Fibroblast of skin of left biceps (primary cell): ENCODE results near the gene DTHD1.
A peak's percentile ranks its signal among the peaks of the same experiment; 100 is the strongest.

ENCODE experiments used
- DNase-seq, 2 experiments: peaks; one replicate each; pipeline ENCODE4 v3.0.0-alpha.2; 2013; ENCODE audit warnings: low read depth in 2 of 2

The DTHD1 gene

GRCh38 chr4:36313703-36314102 is 32.3 kb downstream of the DTHD1 start:
- no peak for DNase-seq

DNA sequence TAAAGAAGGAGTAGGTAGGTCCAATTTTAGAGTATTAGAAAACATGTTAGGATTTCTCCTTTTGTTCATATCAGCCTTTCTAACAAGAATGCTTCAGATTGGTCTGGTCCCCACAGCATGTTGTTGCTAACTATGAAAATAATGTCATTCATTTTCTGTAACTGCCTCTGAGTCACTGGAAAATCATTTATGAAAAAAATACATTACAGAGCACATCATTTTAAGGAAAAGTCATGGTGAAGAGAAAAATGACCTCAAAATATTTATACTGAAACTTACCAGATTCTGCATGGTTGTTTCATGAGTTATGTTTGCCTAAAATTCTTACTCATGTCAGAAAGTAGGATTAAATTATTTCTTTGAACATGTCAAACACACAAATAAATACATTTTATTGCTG is 35.2 kb downstream of the DTHD1 start:
- peak; percentile 12 to 13 for DNase-seq

GRCh38 chr4:36317721-36318120 is 36.3 kb downstream of the DTHD1 start:
- no peak for DNase-seq

- DNase-seq: no peak
These were observed 38.9 kb downstream of the DTHD1 start for GRCh38 chr4:36320117-36320896.

GRCh38 chr4:36321176-36321575 is 39.8 kb downstream of the DTHD1 start:
- no peak for DNase-seq

DNA sequence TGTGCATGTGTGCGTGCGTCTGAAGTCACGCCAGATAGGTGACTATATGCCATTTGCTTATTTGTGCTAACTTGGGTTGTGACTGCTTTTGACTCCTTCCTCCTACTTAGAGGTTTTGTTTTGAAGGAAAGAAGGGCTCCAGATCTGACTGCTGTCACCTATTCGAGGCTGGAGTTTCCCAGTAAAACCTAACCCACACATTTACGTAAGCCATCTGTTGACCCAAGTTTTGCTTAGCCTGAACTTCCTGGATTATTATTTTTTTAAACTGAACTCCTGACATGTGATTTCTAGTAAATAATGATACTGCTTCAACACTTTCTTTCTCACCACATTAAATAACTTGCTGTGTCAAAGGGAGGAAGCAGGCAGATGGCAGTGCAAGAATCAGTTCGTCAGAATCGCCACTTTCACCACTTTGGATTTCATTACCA is 41.5 kb downstream of the DTHD1 start:
- DNase-seq: no peak

DNA sequence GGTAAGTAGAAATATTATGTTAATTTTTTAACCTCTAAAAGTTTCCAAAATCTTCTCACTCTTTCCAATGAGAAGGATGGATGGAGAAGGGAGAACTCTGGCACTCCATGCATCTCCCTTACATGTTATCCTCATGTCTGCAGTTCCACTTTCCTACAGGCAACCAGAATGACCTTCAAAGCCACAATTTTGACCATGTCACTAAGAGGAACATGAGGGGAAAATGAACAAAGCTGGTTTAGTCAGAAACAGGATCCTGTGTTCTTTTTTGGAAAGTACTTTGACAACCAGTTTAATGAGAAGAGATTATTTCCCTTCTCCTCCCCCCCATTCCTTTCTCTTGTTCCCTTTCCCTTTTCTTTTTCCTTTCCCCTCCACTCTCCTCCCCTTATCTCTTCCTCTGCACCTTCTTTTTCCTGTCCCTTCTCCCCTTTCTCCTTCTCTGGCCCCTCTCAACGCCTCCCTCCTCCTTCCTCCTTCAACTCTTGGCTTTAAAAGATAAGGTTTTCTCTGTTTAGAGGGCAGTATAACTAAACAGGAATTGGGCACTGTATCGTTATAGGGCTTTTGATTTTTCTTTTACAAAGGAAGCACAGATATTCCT is 42.5 kb downstream of the DTHD1 start:
- DNase-seq: no peak

- DNase-seq: no peak
These were observed 43.4 kb downstream of the DTHD1 start for GRCh38 chr4:36324808-36325207.

GRCh38 chr4:36325499-36325898 is 44.1 kb downstream of the DTHD1 start:
- DNase-seq: no peak

GRCh38 chr4:36325926-36326325 is 44.5 kb downstream of the DTHD1 start:
- DNase-seq: no peak

GRCh38 chr4:36326476-36327029 is 45.1 kb downstream of the DTHD1 start:
- no peak for DNase-seq

DNA sequence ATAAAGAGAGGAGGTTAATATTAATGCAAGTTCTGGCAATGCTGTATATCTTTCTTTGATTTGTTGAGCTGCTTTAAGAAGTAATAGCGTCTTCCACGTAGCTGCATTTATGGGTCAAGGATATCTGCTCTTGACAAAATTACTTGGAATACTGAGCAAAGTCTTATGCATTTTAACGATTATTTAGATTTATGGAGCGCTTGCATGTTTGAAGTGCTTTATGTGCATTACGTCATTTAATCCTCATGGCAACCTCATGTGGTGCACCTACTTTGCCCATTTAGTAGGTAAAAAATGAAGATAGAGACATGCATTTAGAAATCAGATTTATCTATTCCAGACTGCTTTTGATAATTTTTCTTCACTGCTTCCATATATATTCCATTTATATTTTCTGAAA is 46.0 kb downstream of the DTHD1 start:
- no peak for DNase-seq

- DNase-seq: no peak
These were observed 46.7 kb downstream of the DTHD1 start for GRCh38 chr4:36328130-36328529.

DNA sequence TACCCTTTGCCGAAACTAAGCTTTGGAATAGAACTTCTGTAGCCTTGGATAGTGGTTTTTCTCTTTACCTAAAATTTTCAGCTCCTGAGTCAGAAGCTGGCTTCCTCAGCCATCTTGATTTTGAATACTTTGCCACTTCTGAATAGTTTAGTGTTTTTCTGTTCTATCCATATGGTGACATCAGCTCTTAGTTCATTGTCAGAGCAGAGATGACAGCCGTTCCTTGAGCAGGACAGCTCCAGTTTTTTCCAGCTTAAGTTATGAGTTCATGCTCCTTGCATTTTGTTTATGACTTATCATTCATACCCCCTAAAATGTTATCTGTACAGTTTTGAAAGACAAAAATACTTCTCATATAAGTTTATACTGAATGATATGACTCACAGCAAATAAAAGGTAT is 47.8 kb downstream of the DTHD1 start:
- DNase-seq: no peak

GRCh38 chr4:36330796-36331195 is 49.4 kb downstream of the DTHD1 start:
- DNase-seq: no peak

DNA sequence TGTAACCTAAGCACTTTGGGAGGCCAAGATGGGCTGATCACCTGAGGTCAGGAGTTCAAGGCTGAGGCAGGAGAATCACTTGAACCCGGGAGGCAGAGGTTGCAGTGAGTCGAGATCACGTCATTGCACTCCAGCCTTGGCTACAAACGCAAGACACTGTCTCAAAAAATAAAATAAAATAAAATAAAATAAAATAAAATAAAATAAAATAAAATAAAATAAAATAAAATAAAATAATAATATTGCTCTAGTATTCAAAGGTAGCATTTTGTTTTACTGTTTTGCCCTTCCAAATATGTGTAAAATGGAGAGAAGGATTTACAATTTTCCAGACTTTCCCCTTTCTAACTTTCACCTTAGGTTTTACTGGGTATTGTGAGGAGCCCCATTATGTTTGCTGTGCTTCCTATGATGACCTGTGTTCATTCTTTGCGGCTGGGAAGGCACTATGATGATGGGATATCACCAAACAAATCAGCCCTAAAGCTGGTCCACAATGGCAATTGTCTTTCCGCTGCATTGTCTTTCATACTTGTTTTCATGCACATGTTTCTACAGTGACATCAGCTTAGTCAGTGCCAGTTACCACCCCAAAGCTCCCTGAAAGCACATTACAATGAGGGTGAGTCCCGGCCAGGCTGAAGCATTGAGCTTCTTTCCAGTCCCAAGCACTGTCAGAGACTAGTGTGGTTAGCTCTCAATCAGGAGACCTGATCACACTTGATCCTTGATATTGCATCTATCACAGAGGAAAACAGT is 50.8 kb downstream of the DTHD1 start:
- DNase-seq: no peak

DNA sequence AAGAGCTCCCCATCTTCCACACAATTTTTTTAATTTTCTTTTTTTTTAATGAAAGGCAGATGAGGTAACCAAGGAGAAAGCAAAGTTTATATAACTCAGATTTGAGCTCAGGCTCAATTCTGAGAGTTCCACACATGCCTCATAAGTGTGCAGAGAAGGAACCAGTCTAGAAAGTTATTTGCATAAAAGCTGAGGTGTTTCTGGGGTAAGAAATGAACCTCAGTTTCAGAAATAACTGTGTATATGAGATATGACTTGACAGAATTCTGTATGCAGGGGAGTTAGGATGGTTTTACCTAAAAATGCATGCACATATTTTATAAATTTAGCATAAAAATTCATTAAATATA is 51.3 kb downstream of the DTHD1 start:
- no peak for DNase-seq

DNA sequence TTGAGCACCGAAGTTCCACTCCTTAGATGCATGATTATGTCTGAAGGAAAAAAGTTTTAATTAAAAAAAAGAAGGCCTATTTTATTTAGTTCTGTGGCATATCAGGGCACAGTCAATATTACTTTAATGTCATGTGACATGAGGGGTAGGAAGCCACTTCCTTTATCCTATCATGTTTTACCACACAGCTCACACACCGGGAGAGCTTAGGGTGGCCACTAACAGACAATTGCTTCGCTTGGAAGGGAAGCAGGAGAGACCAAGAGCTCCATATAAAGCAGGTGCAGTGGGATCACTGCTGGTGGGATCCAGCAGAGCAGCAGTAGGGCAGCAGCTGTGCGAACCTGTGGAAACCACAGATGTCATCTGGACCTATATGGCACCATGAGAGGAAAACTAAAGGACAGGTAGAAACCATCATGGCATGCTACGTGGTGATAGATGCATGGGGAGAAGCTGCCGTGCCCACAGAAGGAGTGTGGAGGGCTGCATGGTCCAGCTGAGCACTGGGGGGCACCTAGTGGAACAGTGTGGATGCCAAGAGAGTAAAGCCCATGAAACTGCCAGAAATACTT is 52.0 kb downstream of the DTHD1 start:
- DNase-seq: no peak

DNA sequence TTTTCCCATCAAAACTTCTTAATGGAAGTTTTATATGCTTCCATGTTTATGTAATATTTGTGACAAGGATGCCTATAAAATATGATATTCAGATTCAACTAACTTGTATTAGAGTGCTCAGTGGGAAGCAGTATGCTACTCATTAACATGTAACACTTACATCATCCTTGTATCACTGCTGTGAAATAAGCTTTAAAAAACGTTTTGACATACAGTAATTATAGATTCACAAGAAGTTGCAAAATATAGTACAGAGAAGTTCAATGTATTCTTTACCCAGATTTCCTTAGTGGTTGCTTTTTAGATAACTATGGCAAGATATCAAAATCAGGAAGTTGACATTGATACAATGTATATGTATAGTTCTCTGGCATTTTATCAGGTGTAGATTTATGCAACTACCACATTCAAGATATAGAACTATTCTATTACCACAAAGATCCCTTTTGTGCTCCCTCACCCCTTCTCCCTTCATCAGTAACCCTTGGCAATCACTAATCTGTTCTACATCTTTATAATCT is 56.3 kb downstream of the DTHD1 start:
- no peak for DNase-seq

DNA sequence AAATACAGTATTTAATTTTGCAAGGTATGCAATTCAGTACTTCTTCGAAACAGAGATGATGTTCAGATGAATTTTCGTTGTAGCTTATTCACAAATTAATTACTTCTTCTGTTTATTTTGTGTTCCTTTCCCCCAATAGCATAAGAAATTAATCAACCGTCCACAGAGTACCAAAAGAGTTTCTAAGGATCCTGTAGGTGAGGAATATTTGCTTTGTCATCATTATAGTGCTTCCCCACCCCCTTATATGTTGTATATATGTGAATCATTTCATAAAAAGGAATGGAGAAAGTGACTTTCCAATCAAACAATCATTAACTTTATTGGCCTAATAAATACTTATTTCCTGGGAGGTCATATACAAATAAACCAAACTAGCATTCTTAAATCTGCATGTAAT is 57.6 kb downstream of the DTHD1 start:
- DNase-seq: no peak

DNA sequence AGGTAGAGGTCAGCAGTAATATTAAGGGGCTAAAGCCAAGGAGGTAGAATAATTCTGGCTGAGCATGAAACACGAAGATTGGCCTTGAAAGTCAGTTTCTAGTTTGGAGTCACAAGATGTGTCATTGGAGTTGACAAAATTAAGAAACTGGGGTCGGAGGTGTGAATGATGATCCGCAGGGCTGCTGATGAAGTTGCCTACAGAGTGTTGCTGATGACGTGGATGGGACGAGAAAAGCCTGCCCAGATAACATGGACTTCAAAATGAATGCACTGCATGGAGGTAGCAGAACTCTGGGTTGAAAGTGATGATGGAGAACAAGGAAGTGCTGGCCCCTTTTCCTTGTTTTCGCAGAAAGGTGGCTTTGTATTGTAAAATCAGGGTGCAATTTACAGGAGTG is 60.5 kb downstream of the DTHD1 start:
- no peak for DNase-seq
